CD4-positive, alpha-beta T cell treated with Interferon gamma for 1 hour (primary cell): ENCODE data around the gene CRNN.

Source experiments
- DNase-seq: peaks from one replicate; pipeline ENCODE4 v3.0.0-alpha.2; 2020

Gene CRNN

DNA sequence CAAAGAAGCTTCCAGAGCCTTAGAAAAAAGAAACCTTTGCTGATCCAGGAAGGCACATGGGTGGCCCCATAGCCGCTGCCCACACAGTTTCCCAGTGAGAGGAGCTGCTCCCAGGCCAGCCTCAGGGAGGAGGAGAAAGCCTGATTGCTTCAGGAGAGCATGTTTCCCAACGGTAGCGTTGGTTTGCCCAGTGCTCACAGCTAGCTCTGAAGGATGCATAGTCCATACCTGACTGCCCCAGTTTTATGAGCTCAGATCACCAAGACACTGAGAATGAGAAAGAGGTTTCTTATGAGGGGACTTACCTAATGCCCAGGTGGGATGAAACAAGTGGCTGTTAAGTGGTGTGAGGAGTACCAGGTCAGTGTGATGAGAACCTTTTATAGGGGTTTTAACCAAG, at the start of gene CRNN:
CRNN (minus strand) TSS at position 355 of the 400 bp plus-strand sequence. CDS start 2,030 bp downstream, outside the sequence.
- no peak for DNase-seq

DNA sequence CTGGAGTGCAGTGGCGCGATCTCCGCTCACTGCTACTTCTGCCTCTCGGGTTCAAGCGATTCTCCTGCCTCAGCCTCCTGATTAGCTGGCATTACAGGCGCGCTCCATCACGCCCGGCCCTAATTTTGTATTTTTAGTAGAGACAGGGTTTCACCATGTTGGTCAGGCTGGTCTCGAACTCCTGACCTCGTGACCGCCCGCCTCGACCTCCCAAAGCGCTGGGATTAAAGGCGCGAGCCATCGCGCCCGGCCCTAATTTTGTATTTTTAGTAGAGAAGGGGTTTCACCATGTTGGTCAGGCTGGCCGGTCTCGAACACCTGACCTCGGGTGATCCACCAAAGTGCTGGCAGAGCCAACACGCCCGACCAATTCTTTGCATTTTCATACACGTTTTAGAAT, 48.6 kb upstream of the CRNN start:
- DNase-seq, result no peak

DNA sequence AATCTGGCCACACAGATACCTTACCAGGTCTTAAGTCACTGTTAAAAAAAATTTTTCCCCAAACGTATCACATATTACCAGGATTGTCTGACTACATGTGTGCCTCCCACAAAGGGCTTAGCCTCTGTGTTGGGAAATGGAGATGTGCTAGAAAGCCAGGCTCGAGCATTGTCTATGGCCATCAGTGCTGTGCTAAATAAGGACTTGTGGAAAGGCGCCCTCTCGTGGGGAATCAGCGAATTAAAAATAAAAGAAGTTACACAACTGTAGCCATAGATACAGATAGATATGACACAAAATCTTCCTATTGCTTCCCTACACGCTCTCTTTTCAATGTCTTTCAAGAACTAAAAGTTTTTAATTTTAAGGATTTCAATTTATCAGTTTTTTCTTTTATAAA, 47.5 kb upstream of the CRNN start:
- DNase-seq, result peak; percentile 50

DNA sequence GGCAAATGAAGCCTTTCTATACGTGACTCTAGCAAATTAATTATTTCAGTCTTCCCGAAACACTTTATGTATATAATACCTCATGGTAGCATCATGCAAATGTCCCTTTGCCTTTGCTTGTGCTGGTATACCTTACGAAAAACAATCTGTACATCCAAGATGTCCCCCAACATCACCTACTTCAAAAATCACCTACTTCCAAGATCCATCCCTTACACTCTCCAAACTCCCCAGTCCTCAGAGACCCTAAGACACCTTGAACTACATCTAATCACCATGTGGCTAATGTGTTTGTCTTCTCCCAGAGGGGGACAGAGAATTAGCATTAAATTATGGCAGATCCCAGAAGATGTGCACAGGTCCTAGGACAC, 46.5 kb upstream of the CRNN start:
- DNase-seq, result no peak

DNA sequence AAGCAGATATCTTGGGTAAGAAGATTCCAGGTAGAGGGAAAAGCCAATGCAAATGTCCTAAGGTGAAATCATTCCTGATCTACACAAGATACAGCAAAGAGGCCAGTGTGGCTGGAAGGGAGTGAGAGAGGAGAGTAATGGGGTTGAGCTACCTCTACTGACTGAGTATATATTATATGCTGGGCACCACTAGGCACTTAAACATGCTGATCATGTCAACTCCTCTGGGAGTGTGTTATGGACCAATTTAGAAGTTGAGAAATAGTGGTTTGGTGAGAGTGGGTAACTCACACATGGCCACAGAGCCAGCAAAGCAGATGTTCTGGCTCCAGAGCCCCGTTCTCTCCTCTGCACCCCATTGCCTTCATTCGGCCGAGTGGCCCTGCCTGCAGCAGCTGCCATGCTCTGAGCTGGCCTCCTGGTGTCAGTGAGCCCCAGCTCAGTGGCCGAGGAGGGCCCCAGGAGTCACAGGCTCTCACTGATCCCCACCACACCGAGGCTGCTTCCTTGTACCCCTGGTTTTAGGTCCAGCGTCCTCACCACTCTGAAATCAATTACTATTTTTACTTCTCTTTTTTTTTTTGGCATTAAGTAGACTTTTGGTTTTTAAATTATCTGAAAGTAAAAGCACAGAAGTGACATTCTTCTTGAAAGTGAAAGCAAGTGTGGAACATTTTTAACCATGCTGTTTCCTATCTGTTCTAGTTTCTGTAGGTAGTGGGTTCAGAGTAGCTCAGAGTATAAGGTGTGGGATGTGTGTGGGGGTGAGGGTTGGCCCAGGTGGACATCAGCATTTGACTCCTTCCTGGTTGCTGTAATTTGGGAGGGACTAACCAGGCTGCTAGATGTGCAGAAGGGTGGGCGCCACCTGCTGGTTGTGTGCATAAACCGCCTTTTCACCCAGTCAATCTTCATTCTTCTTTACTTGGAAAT, 45.8 kb upstream of the CRNN start:
- DNase-seq, result peak; percentile 70

DNA sequence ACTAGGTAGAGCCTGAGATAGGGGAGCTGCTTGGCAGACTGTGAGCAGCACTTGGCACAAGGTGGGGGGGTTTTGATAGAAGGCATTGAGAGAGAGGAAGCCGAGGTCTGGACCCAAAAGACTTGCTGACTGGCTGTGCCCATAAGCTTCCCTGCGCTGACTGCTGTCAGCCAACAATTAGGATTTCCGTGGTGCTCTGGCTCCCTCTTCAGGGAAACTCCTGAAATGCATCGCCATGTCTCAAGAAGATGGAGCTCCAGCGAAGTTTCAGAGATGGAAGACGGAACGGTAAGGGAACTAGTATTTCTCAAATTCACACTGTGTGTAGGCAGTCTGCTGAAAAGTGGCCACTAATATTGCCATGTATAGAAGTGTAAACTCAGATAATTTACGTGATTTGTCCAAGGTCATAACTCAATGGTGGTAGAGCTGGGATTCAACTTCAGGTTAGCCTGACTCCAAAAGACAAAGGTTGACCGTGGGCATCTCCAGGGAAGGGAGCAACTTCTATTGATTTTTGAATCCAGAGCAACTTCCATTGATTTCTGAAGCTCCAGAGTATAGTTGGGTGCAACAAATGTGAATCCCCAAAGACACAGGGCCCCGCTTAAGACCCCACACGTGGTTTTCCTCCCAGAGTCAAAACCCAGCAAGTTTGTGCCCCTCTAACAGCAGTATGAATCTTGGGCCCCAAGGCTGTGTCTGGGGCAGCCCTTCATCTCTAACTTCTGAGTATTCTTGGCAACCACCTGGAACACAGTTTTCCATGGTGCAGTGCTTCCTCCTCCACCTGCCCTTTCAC, 44.5 kb upstream of the CRNN start:
- peak; percentile 77 for DNase-seq

DNA sequence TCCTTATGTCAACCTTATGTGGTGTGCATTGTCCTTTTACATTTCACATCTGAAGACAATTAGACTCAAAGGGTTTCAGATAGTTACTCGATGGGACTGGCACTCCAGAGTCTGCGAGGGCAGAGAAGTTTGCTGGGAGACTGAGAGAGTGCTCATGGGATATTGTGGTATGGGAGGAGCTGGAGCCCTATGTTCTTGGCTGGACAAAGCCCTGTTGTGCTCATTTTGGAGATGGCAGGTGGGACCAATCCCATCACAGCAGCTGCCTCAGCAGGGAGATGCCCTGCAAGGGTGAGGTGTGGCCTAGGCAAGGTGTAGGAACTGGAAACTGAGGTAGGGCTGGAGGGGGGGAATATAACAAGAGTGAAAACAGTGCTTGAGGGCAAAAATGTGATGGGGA, 43.5 kb upstream of the CRNN start:
- no peak for DNase-seq

DNA sequence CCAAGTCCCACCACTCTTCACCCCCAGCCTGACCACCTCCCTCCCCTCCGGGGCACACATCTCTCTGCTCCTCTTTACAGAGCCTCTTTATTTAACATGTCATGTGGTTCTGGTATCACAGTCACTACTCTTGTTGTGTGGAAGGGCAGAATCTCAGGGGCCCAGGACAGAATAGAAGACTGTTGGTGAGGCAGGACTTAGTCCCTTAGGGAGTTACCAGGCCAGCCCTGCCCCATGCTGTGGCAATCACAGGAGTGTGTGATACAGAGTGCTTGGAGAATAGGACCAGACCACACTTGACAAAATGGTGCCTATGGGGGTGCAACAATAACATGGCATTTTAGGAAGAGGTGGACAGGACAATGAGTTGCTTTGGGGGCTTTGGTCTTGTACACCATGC, 43.0 kb upstream of the CRNN start:
- no peak for DNase-seq

DNA sequence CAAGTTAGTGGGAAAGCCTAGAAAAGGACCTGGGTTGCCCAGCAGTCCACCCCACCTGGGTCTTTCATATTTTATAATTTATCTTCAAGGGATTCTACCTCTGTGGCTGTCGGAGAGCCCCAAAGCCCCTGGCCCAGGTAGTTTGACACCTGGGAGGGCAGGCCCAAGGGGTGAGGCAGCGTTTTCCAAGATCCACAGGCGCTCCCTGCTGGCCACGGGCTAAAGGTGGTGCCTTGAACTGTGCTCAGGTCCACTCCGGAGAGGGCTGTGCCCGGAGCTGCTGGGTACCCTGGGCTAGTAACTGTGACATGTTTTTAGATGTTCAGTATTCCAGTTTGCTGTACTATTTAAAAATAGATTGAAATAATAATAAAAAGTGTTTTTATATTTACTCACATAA, 37.2 kb upstream of the CRNN start:
- DNase-seq, result no peak

DNA sequence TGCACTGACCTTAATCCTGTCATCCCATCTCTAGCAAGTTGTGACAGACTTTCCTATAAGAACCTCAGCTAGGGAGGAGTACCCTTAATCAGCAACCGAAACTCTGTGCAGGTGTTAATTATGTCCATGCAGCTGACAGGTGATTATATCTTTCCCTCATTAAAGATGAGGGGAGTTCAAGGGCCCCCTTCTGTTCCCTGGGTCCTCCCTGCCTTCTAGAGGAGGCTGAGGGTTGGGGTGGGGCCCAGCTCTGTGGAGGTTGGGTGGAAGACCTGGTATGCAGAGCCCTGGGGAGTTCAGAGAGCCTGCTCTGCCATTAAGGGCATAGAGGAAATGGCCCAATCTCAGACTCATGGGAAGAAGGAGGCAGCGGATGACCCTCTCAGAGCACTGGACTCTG, 35.6 kb upstream of the CRNN start:
- DNase-seq, result no peak

DNA sequence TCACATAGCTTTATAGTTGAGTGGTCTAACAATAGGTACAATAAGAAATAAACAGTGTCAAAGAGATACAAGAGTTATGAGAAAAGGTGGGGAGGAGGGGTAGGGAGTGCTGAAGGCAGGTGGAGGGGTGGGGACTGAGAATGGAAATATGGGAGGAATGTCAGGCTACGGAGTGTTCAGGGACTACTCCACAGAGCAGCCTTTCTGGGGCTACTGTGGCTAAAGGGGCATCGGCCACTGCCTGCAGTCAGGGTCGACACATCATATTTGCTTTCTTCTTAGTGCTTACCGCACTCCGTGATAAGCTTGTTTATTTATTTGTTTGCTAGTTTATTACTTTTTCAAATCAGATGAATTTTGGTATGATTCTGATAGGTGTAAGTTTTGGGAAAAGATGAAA, 34.4 kb upstream of the CRNN start:
- no peak for DNase-seq

DNA sequence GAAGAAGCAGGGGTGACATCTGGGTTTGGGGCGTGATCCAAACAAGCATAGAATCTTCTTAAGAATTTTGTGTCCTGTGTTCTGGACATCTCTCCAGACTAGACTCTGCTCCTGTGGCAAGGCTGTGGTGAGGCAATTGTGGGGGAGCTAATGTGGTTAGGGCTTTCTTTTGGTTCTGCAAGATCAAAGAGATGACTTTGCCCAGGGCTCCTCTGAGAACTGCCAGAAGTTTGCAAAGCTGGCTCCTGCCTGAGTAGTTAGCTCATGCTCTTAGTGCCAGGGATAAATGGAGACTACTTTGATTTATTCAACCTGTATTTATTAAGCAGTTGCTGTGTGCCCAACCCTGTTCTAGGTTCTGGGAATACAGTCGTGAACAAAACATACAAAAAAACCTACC, 34.0 kb upstream of the CRNN start:
- DNase-seq, result no peak

DNA sequence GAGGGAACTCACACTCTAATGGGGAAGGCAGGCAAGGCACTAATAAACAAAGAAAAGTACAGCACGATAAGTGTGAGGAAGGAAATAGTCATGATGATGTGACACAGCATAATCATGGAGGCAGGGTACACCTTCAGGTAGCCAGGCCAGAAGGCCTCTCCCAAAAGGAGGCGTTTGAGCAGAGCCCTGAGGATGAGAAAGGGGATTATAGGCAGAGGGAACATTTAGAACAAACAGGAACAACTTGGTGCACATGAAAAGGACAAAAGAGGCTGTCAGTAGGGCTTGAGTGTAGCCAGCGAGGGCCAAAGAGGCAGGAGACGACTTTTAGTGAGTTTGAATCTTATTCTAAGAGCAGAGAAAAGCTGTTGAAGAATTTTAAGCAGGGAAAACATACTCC, 33.4 kb upstream of the CRNN start:
- DNase-seq, result no peak

DNA sequence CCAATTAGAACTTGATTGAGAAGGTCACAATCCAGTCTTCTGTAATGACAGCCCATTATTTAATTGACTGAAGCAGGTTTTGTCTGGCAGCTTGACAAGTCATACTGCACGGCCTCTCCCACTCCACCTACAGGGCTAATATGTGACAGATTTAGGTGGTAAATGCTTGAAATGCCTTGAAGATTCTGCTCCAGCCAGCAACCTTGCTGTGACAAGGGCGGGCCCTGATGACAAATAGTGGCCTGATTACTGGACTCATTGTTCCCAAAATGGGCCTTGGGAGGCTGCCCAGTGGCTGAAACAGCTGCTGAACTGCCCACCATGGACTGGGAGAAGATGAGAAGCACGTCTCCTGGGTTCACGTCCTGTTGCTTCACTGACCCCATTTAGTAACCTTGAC, 30.0 kb upstream of the CRNN start:
- DNase-seq, result no peak

DNA sequence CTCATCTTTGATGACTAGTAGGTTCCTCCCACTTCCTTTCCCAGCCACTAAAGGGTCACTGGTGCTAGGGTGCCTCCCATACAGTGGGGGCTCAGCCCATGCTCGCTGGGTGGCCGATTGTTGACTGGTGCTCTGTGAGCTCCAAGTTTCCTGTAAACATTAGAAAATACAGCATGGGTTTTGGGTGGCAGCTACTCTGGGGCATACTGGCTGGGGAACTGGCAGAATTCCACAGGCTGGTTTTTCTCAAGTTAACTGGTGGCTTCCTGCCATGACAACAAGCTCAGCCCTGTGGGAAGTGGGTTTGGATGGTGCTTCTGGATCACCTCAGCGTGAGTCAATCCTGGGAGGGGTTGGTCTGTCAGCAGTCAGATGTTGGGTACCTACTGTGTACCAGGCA, 28.7 kb upstream of the CRNN start:
- DNase-seq, result no peak

DNA sequence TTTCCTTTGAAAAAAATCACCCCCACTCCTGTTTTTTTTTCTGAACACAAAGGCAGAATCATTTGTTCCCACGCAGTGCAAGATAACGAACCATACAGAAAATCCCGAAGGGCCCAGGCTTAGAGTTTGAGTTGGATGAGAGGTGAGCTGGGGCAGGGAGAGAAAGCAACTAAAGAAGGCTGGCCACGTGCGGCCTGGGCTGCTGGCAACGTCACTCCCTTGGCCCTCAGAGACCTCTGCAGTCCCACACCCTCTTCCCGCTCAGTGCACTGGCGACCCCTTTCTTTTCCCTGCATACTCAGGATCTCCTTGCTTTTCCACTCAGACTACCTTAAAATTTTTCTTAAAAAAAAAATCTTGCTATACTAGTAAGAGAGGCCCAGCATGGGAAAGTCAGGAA, 28.2 kb upstream of the CRNN start:
- DNase-seq, result no peak

DNA sequence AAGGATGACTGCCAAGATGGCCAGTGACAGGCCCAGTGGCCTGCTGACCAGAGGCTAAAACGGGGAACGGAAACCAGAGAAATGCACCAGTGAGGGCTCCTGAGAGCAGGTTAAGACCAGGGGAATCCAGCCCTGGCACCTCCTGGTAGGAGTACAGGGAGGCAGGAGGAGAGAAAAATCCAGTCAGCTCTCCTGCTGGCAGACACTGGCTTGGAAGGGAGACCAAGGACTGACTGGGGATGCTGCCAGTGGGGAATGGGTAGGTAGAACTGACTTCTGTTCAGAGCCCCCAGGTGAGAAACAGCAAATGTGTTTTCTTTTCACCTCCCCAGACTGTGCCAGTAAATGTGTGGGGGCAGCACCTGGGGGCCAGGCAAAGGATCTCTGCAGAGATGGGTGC, 27.7 kb upstream of the CRNN start:
- no peak for DNase-seq

DNA sequence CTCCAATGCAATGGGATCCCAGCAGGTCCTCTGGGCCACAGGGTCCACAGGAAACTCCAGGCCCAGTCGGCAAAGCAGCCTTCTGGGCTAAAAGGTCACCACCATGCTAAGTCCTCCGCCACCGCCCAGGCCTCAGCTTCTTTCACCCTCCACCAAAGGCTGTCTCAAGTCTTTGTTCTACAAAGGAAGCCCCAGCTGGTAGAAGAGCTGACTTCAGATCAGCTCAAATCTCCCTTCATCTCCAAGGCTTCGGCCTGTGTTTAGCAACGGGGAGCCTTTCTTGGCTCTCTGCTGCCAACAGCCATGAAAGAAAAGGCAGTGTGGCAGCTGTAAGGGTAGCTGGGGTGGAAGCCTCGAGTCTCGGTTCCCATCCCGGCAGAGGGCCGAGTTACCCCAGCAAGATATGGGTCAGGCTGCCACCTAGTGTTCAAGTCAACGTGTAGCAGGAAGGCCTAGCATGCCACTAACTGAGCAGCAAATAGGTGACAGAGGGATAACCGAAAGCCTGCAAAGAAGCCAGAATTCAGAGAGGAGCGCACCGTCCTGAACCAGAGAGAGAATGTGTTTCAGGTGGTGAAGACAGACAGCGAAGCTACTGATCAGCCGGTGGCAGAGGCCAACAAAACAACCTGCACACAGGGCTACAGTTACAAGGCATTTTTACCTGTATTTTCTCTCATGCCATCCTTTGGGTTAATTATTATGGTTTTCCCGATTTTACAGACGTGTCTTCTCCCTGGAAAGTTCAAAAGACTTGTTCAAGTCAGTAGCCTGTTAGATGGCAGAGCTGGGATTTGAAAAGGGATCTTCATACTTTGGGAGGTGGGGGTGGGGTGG, 26.8 kb upstream of the CRNN start:
- peak; percentile 63 for DNase-seq

DNA sequence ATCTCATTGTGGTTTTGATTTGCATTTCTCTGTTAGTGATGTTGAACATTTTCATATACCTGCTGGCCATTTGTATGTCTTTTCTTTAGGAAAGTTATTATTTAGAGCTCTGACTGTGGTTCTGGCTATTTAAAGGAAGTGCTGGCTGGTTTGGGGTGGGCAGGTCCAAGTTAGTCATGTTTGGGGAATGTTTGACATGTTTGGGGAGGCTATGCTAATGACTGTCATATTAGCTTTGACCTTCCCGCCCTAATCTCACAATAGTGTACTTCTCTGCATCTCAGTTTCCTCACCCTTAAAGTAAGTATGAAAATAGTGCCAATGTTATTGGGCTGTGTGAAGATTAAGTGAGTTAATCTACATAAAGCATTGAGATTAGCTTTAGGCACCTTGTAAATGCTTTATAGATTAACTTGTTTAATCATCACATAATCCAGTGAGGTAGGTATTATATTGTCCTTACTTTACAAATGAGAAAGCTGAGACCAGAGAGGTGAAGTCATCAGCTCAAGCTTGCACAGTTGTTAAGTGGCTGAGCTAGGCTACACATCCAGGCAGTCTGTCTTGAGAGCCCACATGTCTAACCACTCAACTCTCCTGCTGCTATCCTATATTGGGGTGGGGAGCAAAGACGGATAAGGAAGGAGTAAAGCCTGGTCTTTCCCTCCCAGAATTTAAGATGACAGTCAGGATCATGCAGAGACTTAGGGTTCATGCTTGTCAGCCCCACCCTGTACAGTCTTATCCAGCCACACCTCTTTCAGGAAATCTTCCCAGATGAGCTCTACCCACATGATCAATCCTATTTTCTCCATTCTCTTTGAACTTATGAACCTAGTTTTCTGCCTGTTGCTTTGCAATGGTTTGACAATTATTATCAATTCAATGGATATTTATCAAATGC, 22.8 kb upstream of the CRNN start:
- no peak for DNase-seq

DNA sequence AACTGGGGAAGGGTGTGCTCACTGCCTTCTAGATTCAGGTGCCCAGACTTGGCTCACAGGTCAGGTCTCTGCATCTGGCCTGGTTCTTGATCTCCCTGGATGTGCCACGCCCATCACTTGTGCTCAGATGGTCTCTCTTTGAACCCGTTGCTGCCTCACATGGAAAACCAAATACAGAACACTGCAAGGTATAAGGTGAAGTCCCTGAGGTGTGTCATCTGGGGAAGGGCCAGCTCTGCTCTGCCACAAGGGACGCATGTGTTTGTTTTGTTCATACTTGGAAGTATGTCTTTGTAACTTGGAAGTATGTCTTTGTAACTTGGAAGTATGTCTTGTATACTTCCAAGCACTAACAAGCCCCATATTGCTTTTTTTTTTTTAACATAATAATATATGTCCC, 13.4 kb upstream of the CRNN start:
- no peak for DNase-seq

DNA sequence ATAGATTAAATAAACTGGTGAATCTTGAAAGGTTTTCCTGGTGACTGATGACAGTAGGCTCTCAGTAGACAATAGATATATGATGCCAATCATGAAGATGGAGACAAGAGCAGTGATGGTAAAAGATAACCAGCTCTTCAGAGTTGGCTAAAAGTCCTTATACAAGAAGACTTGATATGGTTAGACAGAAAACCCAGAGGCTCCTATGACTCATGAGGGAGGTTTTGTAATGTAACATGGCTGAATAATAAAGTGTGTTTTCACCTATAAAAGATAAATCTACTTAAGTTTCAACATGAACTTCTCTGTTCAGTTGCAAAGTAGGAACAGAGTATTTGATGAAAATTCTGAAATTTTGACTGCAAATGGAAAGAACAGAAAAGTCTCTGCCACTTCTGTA, 12.7 kb upstream of the CRNN start:
- DNase-seq, result no peak

DNA sequence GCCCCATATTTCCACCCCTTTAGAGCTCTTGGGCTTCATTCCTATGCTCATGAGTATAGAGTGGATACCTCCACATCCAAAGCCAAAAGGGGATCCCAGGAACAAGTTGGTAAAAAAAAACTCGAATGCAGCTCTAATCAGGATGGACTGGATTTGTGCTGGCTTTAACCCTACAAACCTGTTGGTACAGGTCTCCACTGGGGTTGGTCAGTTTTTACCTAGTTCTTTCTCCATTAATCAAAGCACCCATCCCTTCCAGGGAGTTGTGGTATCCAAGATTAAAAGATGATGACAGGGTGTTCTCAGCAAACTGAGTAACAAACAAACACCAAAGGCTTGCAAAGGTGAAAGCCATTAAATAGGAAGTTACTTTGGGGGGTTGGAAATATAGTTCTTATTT, 5.9 kb upstream of the CRNN start:
- DNase-seq, result no peak
